Esophagus muscularis mucosa (tissue), 4 donors: Measurements from ENCODE around the gene INPP5A.

ENCODE experiments used
- EP300 ChIP-seq: sonication (generic); formaldehyde crosslinking; IDR thresholded peaks from one replicate; pipeline ENCODE4 v1.6.1; 2017; ENCODE audit warnings: antibody characterized with exemption
- POLR2A ChIP-seq: fragments of 450-650 bp; IDR thresholded peaks from one replicate; pipeline ENCODE4 v1.6.1; 2017; ENCODE audit warnings: antibody characterized with exemption, moderate library complexity, mild to moderate bottlenecking, low read depth
- TF ChIP-seq, protein P1 (sequence below), 3 experiments: fragments of 200-600 bp in 2 of 3; fragments of 450-650 bp in 1 of 3; sonication (generic) in 2 of 3; IDR thresholded peaks; one replicate each; pipeline ENCODE4 v1.5.1; 2017 to 2019; ENCODE audit warnings: antibody characterized with exemption in 3 of 3, mild to moderate bottlenecking in 2 of 3, moderate library complexity in 1 of 3

DNA sequence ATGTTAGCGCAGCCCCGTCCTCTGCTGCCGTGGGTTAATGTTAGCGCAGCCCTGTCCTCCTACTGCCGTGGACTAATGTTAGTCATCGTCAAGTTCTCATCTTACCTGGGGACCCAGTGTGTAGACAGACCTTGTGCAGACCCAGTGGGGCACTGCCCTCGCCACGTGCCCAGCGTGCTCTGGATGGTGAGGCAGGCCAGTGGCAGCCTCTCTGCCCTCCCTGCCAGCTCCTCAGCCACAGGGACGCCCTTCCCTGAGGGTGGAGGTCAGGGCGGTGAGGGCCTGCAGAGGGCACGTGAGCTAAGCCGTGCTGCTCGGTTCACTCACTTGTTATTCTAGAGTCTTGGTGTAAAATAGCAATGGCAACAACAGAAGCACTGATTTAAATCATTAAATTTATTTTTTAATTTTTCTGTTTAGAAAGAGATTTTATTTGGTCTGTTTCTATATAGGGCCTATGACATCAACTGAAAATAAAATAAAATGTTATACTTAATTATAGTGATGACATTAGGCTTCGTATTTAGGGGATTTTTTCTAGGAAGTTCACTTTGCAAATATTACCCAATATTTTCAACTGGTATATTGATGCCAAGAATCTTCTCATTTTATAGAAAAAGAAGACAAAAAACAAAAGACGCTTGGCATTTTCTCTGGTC, 199.9 kb downstream of the INPP5A start:
- no peak for TF ChIP-seq POLR2A
- no peak for TF ChIP-seq EP300
- TF ChIP-seq, protein P1, sequence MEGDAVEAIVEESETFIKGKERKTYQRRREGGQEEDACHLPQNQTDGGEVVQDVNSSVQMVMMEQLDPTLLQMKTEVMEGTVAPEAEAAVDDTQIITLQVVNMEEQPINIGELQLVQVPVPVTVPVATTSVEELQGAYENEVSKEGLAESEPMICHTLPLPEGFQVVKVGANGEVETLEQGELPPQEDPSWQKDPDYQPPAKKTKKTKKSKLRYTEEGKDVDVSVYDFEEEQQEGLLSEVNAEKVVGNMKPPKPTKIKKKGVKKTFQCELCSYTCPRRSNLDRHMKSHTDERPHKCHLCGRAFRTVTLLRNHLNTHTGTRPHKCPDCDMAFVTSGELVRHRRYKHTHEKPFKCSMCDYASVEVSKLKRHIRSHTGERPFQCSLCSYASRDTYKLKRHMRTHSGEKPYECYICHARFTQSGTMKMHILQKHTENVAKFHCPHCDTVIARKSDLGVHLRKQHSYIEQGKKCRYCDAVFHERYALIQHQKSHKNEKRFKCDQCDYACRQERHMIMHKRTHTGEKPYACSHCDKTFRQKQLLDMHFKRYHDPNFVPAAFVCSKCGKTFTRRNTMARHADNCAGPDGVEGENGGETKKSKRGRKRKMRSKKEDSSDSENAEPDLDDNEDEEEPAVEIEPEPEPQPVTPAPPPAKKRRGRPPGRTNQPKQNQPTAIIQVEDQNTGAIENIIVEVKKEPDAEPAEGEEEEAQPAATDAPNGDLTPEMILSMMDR (IDR thresholded peaks at IDR 0.05), result no peak
